Measurements from ENCODE around the gene UCK1.
A peak's percentile ranks its signal among the peaks of the same experiment; 100 is the strongest.

UCK1 gene

DNA sequence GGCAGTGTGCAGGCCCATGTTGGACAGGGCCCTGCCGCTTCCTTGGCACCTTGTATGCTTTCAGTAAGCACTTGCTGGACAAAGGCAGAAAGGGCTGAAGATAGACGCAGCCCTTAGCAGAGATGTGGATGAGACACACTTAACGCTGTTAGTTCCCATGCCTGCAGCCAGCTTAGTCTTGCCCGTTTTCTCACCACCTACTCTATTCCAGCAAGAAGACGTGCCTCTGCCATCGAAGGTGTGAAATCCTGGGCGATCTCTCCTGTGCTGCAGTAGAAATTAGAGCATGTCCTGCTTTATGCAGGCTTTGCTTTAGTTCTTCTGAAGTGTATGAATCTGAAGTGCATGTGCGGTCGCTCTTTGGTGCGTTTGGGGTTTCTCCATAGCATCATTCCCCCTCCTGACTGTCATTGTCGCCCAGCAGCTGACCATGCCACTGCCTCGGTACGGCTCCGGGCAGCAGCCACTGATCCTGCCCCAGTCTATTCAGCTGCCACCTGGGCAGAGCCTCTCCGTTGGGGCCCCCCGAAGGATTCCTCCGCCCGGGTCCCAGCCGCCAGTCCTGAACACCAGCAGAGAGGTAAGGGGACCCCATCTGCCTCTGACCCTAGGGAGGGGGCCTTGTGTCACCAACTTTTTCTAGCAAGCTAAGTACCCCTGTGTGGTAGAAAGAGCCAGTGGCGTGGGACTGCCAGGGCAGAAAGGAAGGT lies 39.9 kb downstream of the UCK1 start:
- TF ChIP-seq, protein P1, sequence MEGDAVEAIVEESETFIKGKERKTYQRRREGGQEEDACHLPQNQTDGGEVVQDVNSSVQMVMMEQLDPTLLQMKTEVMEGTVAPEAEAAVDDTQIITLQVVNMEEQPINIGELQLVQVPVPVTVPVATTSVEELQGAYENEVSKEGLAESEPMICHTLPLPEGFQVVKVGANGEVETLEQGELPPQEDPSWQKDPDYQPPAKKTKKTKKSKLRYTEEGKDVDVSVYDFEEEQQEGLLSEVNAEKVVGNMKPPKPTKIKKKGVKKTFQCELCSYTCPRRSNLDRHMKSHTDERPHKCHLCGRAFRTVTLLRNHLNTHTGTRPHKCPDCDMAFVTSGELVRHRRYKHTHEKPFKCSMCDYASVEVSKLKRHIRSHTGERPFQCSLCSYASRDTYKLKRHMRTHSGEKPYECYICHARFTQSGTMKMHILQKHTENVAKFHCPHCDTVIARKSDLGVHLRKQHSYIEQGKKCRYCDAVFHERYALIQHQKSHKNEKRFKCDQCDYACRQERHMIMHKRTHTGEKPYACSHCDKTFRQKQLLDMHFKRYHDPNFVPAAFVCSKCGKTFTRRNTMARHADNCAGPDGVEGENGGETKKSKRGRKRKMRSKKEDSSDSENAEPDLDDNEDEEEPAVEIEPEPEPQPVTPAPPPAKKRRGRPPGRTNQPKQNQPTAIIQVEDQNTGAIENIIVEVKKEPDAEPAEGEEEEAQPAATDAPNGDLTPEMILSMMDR (conservative IDR thresholded peaks at IDR 0.05; ENCODE audit: low read depth): no peak
- peak overlapping the region; percentile 4; the same call in 1 of the 2 replicates for H3K27ac ChIP-seq
- ChIA-PET CTCF (interaction anchor here (0.7 to 0.9 kb wide), 2 partner anchors 9 to 170 kb away, joined by 3 to 5 read pairs; no protein-coding TSS in a partner anchor), POLR2A (ENCODE audit: low non-redundant PET) (no interaction called here)
- DNase-seq (ENCODE audit: low spot score): no peak

DNA sequence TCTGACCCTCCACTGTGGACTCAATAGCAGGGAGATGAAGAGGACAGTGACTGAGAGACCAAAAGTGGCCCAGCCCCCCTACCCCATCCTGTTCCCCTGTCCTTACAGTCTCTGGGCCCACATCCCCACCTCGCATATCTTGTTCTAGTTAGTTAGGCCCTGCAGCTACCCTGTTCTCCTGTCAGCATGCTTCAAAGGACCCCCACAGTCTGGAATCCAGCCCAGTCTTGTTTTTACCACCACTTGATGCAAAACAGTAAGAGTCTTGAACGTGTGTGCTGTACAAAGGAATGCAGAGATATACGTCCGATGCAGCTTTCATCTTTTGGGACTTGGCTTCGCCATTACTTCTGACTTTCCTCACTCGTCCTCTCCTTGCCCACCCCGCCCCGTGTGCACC lies 40.5 kb downstream of the UCK1 start:
- TF ChIP-seq, protein P1 (conservative IDR thresholded peaks at IDR 0.05; ENCODE audit: low read depth): no peak
- no peak overlapping the region for H3K27ac ChIP-seq
- ChIA-PET POLR2A (ENCODE audit: low non-redundant PET) (no interaction called here), CTCF (no interaction called here)
- DNase-seq (ENCODE audit: low spot score): no peak

DNA sequence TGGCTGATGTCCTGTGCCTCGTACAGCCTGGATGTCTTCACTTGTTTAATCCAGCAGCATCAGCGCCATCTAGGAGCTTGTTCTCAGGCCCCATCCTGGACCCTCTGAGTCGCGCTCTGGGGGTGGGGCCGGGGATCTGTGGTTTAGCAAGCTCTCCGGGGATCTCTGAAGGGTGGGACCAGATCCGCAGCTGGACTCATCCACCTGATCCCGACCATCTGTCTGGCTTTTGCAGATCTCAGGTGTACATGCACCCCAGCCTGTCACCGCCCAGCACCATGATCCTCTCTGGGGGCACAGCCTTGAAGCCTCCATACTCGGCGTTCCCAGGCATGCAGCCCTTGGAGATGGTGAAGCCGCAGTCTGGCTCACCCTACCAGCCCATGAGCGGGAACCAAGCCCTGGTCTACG lies 43.4 kb downstream of the UCK1 start:
- H3K27ac ChIP-seq: peak overlapping the region; percentile 15
- POLR2A ChIA-PET (ENCODE audit: low non-redundant PET): interaction anchor here (0.6 kb wide), 2 partner anchors 15 to 88 kb away, joined by 3 read pairs; no protein-coding TSS in a partner anchor
- CTCF ChIA-PET: interaction anchor here (1.1 kb wide), 1 partner anchor 11 kb away, joined by 3 read pairs; no protein-coding TSS in a partner anchor
- TF ChIP-seq, protein P1 (conservative IDR thresholded peaks at IDR 0.05; ENCODE audit: low read depth): no peak
- no peak for DNase-seq (ENCODE audit: low spot score)

DNA sequence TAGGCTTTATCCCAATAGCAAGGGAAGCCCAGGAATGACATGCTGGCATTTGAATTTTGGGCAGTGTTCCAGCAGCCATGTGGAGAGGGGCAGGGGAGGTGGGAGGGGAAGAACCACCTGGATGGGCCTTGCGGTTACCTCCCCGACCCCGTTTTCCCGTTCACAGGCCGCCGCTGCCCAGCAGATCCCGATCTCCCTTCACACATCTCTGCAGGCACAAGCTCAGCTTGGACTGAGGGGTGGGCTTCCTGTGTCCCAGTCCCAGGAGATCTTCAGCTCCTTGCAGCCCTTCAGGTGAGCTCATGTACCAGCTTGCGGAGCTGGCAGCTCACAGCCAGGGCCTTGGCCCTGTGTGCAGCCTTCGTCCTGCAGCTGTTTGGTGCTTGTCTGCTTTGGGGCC lies 44.1 kb downstream of the UCK1 start:
- ChIA-PET POLR2A (ENCODE audit: low non-redundant PET) (no interaction called here), CTCF (interaction anchor here (1.1 kb wide), 1 partner anchor 11 kb away, joined by 3 read pairs; no protein-coding TSS in a partner anchor)
- DNase-seq (ENCODE audit: low spot score): no peak
- TF ChIP-seq, protein P1 (conservative IDR thresholded peaks at IDR 0.05; ENCODE audit: low read depth): no peak
- peak overlapping the region; percentile 15 for H3K27ac ChIP-seq

DNA sequence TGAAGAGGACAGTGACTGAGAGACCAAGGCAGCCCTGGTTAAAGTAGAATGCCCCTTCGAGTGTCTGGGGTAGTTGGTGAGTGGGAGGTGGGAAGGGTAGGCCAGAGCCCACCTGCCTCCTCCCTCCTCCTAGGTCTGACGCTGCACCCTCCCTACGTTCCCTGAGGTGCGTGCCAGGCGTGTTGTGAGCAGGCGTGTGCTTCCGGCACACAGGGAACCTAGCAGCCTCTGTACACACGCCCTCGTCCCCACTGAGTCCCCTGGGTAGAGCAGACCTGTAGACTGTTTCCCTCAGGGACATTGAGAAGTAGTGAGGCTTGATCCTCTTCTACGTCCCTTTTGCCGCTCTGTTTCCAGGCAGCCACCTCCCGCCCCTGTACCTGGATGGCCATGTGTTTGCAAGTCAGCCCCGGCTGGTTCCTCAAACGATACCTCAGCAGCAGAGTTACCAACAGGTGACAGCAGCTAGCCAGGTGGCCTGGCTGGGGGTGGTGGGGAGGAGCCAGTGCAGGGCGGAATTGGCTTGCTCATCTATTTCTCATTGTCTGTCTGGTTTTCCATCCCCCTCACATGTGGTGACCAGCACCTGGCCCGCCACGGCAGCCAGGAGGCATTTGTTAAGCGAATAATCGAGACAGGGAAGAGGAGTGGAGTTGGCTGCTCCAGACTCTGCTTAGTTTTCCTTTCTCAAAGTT lies 45.2 kb downstream of the UCK1 start:
- TF ChIP-seq, protein P1 (conservative IDR thresholded peaks at IDR 0.05; ENCODE audit: low read depth): no peak
- H3K27ac ChIP-seq: peak overlapping the region; percentile 31
- CTCF ChIA-PET: no interaction called here
- DNase-seq (ENCODE audit: low spot score): no peak
- POLR2A ChIA-PET (ENCODE audit: low non-redundant PET): no interaction called here

DNA sequence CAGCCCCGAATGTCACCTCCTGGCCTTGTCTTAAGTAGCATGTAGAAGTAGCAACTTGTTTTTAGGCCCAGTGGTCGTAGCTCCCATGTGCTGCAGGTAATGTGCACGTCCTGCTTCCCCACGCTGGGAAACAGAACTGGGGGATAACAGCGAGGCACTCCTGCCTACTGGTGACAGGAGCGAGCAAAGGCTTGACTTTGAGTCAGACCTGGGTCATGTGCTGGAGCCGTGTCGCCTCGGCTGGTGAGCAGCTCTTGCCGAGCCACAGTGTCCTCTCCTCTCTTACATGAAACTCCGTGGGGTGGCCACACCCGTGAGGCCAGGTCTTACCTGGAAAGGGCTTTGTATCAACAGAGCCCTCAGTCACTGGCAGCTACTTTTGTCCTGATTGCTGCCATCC lies 45.9 kb downstream of the UCK1 start:
- DNase-seq (ENCODE audit: low spot score): no peak
- TF ChIP-seq, protein P1 (conservative IDR thresholded peaks at IDR 0.05; ENCODE audit: low read depth): no peak
- POLR2A ChIA-PET (ENCODE audit: low non-redundant PET): no interaction called here
- CTCF ChIA-PET: no interaction called here
- H3K27ac ChIP-seq: peak overlapping the region; percentile 31
